HepG2 (cell line): ENCODE data around the gene KDM6B. TPM values are rescaled to one million over a fixed set of nuclear protein-coding genes. Genes with fewer than 3 reads are reported as not detected.
A peak's percentile ranks its signal among the peaks of the same experiment; 100 is the strongest.

Source experiments
- ARID3A ChIP-seq: IDR thresholded peaks from 2 replicates; pipeline ENCODE4 v1.6.1; 2012; ENCODE audit warnings: low read depth, low read length, improper control_type of control experiment
- DRAP1 ChIP-seq: IDR thresholded peaks from 2 replicates; pipeline ENCODE4 v1.6.1; 2016; ENCODE audit warnings: missing genetic modification reagents, missing compliant biosample characterization
- EEA1 ChIP-seq: sonication (generic); formaldehyde crosslinking; IDR thresholded peaks from 2 replicates; pipeline ENCODE4 v1.5.1; 2020; ENCODE audit warnings: mild to moderate bottlenecking, missing genetic modification reagents, borderline replicate concordance
- HES4 ChIP-seq: sonication (generic); formaldehyde crosslinking; IDR thresholded peaks from 2 replicates; pipeline ENCODE4 v1.9.0; 2021; ENCODE audit warnings: mild to moderate bottlenecking, missing genetic modification reagents, borderline replicate concordance
- IKZF4 ChIP-seq: sonication (generic); formaldehyde crosslinking; IDR thresholded peaks from 2 replicates; pipeline ENCODE4 v1.5.1; 2020; ENCODE audit warnings: borderline replicate concordance, mild to moderate bottlenecking, low read depth, missing genetic modification reagents; ENCODE audit errors: not compliant biosample characterization
- KDM5B ChIP-seq: sonication (generic); formaldehyde crosslinking; IDR thresholded peaks from 2 replicates; pipeline ENCODE4 v1.4.0; 2020; ENCODE audit warnings: missing genetic modification reagents, mild to moderate bottlenecking, borderline replicate concordance
- MXI1 ChIP-seq: IDR thresholded peaks from 3 replicates; pipeline ENCODE4 v1.6.1; 2012; ENCODE audit warnings: low read depth, low read length, inconsistent platforms, borderline replicate concordance
- MYPOP ChIP-seq: sonication (generic); formaldehyde crosslinking; IDR thresholded peaks from 2 replicates; pipeline ENCODE4 v1.8.1; 2023; ENCODE audit warnings: mild to moderate bottlenecking, moderate library complexity, missing genetic modification reagents
- SIX4 ChIP-seq: sonication (generic); formaldehyde crosslinking; IDR thresholded peaks from 2 replicates; pipeline ENCODE4 v1.4.0; 2020; ENCODE audit warnings: missing genetic modification reagents
- STAT6 ChIP-seq: sonication (generic); formaldehyde crosslinking; IDR thresholded peaks from 2 replicates; pipeline ENCODE4 v1.4.0; 2020; ENCODE audit warnings: missing genetic modification reagents, mild to moderate bottlenecking, borderline replicate concordance
- TBP ChIP-seq: sonication (generic); formaldehyde crosslinking; IDR thresholded peaks from 2 replicates; pipeline ENCODE4 v1.5.0; 2020; ENCODE audit warnings: missing genetic modification reagents
- USF2 ChIP-seq, 2 experiments: sonication (generic) in 1 of 2; formaldehyde crosslinking in 1 of 2; IDR thresholded peaks; 2 replicates each; pipeline versions ENCODE4 v1.5.1 to v1.6.1; 2011 to 2020; ENCODE audit warnings: borderline replicate concordance in 1 of 2, low read depth in 1 of 2, low read length in 1 of 2, mild to moderate bottlenecking in 1 of 2, missing genetic modification reagents in 1 of 2, moderate library complexity in 1 of 2
- ZNF292 ChIP-seq: sonication (generic); formaldehyde crosslinking; IDR thresholded peaks from 2 replicates; pipeline ENCODE4 v1.8.1; 2022; ENCODE audit warnings: mild to moderate bottlenecking, low read depth, missing genetic modification reagents, borderline replicate concordance
- ZNF331 ChIP-seq: sonication (generic); formaldehyde crosslinking; IDR thresholded peaks from 2 replicates; pipeline ENCODE4 v1.4.0; 2020; ENCODE audit warnings: missing genetic modification reagents
- ZNF704 ChIP-seq: sonication (generic); formaldehyde crosslinking; IDR thresholded peaks from 2 replicates; pipeline ENCODE4 v1.8.1; 2023; ENCODE audit warnings: mild to moderate bottlenecking, inconsistent platforms, moderate library complexity, missing genetic modification reagents, borderline replicate concordance
- ZNF788 ChIP-seq: sonication (generic); formaldehyde crosslinking; IDR thresholded peaks from 2 replicates; pipeline ENCODE4 v1.5.0; 2020; ENCODE audit warnings: mild to moderate bottlenecking, missing genetic modification reagents, borderline replicate concordance
- polyA plus RNA-seq, 8 experiments: library from polyadenylated mRNA; depleted of rRNA in 3 of 8; stranded (reverse) in 7 of 8; unstranded in 1 of 8; fragments of >200 nt; fragmentation: Illumina TruSeq in 4 of 8; extraction: Trizol in 4 of 8; gene quantifications; 2 replicates each; pipeline versions ENCODE4 v1.2.1 to v1.2.3, GENCODE V29; 2011 to 2016; ENCODE audit warnings: low read depth in 4 of 8, missing spikeins in 1 of 8, mixed read lengths in 1 of 8; ENCODE audit not compliant: insufficient read depth in 1 of 8
- total RNA-seq, 5 experiments: library from RNA; depleted of rRNA; stranded (reverse); fragments of >200 nt; fragmentation: Illumina TruSeq; extraction: Trizol; gene quantifications; 2 replicates each; pipeline ENCODE4 v1.2.3, GENCODE V29; 2016; ENCODE audit warnings: low read depth in 1 of 5

KDM6B gene
- total and polyA plus RNA-seq, 2 of the 13 experiments (the other 11 are each of a cell fraction or from before 2014, with no cell fraction given) = 1.3 to 2.1 TPM

- TF ChIP-seq KDM5B (CRISPR knock-in tag) (peak; percentile 84; the same call in 1 of the 2 replicates), STAT6 (CRISPR knock-in tag) (peak; percentile 74; the same call in 1 of the 2 replicates), IKZF4 (peak; percentile 23), TBP (CRISPR knock-in tag) (0 out of 2 replicates have a peak, but pooled peaks have one; percentile 73), ZNF331 (CRISPR knock-in tag) (0 out of 2 replicates have a peak, but pooled peaks have one; percentile 17), MXI1 (peak; percentile 77; the same call in 2 of the 3 replicates), DRAP1 (CRISPR knock-in tag) (peak; percentile 55), HES4 (peak; percentile 65; the same call in 1 of the 2 replicates), ARID3A (0 out of 2 replicates have a peak, but pooled peaks have one; percentile 53), ZNF292 (CRISPR knock-in tag) (0 out of 2 replicates have a peak, but pooled peaks have one; percentile 23), MYPOP (CRISPR knock-in tag) (peak; percentile 59; the same call in 1 of the 2 replicates), EEA1 (CRISPR knock-in tag) (no peak), USF2 (IDR thresholded peaks at IDR 0.05; ENCODE audit: low read depth, low read length) (peak; percentile 66; the same call in 1 of the 2 replicates), USF2 (CRISPR knock-in tag; IDR thresholded peaks at IDR 0.05; ENCODE audit: borderline replicate concordance) (peak; percentile 79; the same call in 1 of the 2 replicates), ZNF704 (CRISPR knock-in tag) (no peak), ZNF788 (CRISPR knock-in tag) (peak; percentile 60; the same call in 1 of the 2 replicates), SIX4 (CRISPR knock-in tag) (no peak)
These were observed 23.9 kb downstream of the KDM6B start, which contains the start of gene CYB5D1 (continued) for GRCh38 chr17:7857713-7858521.
